ENCODE measurements around the gene COMT.

The COMT gene

GRCh38 chr22:19960491-19961200 is 19.1 kb downstream of the COMT start:
- TF ChIP-seq CTCF (IDR thresholded peaks at IDR 0.05; ENCODE audit: low read depth, low read length, missing control alignments), result no peak
- DNase-seq (ENCODE audit: low read depth), result no peak
- H3K4me3 ChIP-seq (ENCODE audit: low read depth, low read length), result no peak overlapping the region

GRCh38 chr22:19961201-19961580 is 19.6 kb downstream of the COMT start:
- TF ChIP-seq CTCF (IDR thresholded peaks at IDR 0.05; ENCODE audit: low read depth, low read length, missing control alignments), result no peak
- no peak overlapping the region for H3K4me3 ChIP-seq (ENCODE audit: low read depth, low read length)
- DNase-seq (ENCODE audit: low read depth), result no peak

- DNase-seq (ENCODE audit: low read depth), result no peak
- H3K4me3 ChIP-seq (ENCODE audit: low read depth, low read length), result no peak overlapping the region
- no peak for TF ChIP-seq CTCF (IDR thresholded peaks at IDR 0.05; ENCODE audit: low read depth, low read length, missing control alignments)
Measured at GRCh38 chr22:19961868-19962245, 20.3 kb downstream of the COMT start.

GRCh38 chr22:19962246-19962908 is 20.8 kb downstream of the COMT start:
- no peak overlapping the region for H3K4me3 ChIP-seq (ENCODE audit: low read depth, low read length)
- TF ChIP-seq CTCF (IDR thresholded peaks at IDR 0.05; ENCODE audit: low read depth, low read length, missing control alignments), result peak; percentile 70

GRCh38 chr22:19962909-19963806 is 21.6 kb downstream of the COMT start:
- DNase-seq (ENCODE audit: low read depth), result no peak
- H3K4me3 ChIP-seq (ENCODE audit: low read depth, low read length), result no peak overlapping the region
- no peak for TF ChIP-seq CTCF (IDR thresholded peaks at IDR 0.05; ENCODE audit: low read depth, low read length, missing control alignments)

More at GRCh38 chr22:19962246-19962908, 20.8 kb downstream of the COMT start:
- no peak for DNase-seq (ENCODE audit: low read depth)

- no peak for TF ChIP-seq CTCF (IDR thresholded peaks at IDR 0.05; ENCODE audit: low read depth, low read length, missing control alignments)
- H3K4me3 ChIP-seq (ENCODE audit: low read depth, low read length), result no peak overlapping the region
- DNase-seq (ENCODE audit: low read depth), result no peak
Measured at GRCh38 chr22:19963863-19964642, 22.5 kb downstream of the COMT start.
